ENCODE results near the gene ZNF185.

ZNF185 gene

DNA sequence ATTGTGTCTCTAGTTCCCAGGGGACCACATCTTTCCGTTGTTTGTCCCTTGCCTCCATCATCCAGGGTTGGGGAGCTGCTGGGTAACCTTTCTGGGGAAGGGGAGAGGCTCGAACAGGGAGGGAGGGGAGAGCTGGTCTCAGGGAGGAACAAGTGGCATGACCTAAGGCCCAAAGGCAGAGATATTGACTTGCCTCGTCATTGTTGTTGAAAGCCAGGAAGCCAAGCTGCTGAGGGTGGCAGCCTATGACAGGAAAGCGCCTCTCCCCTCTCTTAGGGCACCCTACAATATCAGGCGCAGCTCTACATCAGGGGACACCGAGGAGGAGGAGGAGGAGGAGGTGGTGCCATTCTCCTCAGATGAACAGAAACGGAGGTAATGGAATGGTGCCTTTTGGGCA is 20.8 kb downstream of the ZNF185 start:
- DNase-seq, result no peak

DNA sequence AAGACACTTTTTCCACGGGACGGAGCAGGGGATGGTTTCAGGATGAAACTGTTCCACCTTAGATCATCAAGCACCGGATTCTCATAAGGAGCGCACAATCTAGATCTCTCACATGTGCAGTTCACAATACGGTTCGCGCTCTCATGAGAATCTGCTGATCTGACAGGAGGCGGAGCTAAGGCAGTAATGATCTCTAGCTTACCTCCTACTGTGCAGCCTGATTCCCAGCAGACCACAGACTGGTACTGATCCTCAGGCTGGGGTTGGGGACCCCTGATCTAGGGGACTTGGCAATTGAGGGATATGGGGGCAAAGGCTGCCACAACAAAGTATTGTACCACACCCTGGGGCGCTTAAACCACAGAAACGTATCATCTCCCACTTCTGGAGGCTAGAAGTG is 25.7 kb downstream of the ZNF185 start:
- DNase-seq, result no peak

DNA sequence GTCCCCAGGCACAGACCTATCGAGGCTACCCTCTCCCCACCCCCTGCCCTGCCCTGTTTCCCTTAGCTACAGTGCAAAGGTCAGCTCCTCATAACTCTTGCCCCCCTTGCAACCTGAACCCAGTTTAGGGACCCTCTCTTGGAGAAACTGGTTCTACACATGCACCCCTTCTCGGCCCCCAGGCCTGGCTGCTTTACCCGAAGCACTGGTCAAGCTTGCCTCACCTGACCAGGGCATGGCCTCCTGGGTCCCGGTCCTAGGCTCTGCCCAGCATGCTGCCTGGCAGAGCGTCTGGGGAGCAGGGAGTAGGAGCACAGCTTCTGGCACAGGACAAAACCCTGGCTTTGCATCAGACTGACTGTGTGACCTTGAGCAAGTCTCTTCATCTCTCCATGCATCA is 28.0 kb downstream of the ZNF185 start:
- no peak for DNase-seq

DNA sequence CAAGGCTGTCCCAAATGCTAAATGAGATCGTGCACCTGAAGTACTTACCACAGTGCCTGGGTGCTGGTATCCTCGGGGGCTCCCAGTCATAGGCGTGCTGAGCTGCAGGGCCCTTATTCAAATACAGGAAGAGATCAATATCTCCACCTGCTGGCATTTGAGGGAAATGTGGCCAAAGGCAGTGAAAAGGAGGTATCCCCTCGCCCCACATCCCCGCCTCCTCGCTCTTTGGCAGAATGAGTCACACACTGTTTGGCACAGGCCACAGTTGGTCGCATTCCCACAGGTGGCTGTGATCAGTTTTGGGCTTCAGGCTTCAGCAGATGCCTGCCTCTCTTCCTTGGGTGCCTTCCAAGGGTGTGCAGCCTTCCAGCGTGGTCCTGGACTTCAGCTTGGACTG is 28.4 kb downstream of the ZNF185 start:
- DNase-seq, result peak; percentile 39

DNA sequence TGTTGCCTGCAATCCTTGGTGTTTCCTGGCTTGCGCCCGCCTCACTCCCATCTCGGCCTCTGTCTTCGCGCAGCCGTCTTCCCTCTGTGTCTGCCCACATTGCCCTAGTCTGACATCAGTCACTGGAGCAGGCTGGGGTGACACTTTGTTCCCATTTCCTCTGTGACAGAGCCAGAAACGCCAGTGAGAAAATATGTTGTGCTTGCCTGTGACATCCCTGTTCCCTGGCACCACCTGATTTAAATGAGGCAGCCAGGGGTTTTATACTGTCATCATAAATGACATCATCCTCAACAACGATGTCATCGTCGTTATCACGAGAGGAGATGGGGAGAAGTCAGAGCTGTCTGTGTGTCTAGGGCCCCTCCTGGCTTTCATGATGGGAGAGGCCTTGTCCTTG is 29.1 kb downstream of the ZNF185 start:
- DNase-seq, result no peak

DNA sequence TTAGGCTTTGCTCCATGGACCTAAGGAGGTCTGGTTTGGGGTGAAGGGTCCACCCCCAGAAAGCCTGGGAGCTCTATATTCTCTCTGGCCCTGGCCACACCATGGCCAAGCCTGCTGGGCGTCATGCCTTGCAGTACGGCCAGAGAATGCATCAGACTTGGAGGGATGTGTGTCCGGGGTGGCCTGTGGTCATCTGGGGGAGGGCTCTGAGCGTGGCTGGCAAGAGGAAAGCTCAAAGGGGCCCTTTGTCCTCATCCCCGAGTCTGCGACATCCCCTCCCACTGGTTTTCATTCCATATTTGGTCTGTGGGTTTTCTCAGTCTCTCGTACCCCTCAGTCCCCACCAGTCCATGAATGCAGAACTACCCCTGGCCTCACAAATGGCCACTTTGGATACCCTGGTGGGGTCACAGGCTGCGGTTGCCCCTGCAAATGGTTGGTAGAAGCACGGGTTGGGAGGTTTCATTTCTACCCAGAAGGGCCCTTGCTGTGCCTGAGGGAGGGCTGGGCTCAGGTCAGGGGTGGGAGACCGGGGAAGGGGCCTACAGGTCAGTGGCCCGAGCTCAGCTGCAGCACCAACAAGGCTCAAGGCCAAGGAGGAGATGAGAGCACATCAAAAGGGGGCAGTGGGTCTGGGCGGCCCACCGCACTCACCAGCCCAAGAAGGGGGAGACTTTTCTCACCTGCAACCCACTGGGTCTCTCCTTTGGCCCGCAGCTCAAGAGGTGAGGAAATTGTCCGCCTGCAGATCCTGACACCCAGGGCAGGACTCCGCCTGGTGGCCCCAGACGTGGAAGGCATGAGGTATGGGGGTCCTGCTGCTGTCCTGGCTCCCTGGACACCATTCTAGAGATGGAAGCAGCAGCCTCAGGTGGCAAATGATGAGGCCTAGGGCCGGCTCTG is 30.2 kb downstream of the ZNF185 start:
- no peak for DNase-seq

DNA sequence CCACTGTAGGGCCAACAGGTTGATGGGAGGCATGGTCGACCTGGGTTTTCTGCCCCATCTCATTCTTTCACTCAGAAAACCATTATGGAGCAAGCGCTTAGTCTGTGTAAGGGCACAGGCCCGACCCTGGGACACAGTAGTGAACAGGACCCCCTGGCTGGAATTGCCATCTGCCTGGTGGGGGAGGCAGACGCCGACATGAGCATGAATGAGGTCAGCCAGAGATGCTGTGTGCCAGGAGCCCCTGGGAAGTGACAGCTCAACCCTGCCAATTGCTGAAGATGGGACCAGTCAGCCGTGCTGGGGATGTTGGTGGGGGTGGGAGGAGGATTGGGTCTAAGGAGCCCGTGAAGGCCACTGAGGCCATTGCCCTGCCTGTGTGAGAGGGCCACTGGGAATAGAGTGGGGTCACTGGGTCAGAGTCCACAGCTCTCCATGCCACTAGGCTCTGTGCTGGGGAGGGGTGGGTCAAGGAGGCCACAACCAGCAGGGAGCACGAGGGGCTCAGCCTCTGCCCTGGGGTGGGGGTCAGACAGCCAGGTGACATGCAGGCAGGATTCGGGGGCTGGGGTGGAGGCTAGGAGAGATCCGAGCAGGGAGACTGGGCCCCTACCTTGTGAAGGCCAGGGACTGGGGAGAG is 31.0 kb downstream of the ZNF185 start:
- DNase-seq, result no peak

DNA sequence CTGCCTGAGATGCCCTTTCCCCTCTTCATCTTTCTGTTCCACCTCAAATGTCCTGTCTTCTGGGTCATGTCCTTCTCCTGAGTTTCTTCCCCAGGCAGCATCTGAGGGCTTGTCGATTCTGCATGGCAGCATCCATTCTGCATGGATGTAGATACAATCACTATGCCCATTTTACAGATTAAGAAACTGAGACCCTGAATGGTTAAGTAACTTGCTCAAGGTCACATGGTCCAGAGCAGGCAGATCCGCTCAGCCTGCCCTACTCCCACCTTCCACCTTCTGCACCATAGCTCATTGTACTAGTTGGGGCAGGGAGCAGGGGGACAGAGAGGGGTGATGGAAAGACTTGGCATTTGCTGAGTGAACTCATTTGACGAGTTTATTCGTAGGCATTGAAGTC is 32.0 kb downstream of the ZNF185 start:
- DNase-seq, result no peak

DNA sequence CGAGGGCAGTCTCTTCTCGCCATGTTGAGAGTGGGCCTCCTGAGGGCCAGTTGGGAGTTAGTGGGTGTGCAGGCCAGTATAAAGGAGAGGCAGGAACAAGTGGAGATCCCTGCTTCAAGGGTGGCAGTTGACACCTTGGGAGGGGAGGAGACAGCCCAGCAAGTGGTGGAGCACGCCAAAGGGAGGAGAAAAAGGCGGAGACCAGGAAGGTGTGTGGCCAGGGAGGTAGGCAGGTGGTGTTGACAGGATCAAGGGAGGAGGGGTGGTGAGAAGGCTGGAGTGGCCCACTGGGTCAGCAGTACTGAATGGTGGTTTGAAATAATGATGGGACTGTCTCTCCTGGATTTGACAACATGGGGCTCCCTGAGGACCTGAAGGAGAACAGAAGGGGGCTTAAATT is 32.6 kb downstream of the ZNF185 start:
- DNase-seq, result no peak

DNA sequence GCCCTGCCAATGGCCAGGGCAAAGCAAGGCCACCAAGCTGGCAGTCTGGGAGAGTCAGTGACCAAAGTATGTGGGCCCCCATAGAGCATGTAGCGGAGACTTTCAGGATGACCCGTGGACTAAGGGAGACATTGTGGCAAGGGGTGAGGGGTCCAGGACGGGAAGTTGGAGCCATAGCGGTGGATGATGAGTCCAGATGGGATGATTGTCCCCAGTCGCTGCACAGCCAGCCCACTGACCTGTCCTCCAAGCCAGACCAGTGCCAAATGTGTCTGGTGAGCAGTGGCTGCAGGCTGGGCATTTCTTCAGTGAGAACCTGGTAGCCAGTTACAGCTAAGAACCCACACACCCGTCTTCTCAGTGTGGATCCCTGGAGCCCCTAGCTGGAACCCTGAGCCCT is 34.3 kb downstream of the ZNF185 start:
- DNase-seq, result no peak

DNA sequence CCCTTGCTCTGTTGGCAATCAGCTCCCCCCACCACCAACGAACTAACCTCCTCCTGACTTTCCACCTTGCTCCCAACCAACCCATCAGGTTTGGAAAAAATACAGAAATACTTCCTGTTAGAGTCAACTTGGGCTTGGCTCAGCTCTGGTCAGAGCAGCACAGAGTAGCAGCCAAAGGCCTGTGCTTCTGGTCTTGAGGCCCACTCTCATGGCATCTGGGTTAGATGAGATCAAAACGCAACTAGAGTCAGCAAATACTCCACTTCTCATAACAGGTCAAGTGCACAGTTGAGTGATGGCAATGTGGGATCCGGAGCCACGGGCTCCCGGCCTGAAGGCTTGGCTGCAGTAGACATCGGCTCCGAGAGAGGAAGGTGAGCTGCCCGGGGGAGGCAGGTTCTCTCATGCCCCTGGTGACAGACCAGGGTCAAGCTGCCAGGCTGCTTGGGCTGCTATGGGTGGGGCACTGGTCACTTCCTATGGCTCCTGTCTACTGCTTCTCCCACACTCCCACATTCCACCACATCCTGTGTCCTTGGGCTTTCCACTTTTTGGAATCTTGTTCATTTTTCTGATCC is 34.8 kb downstream of the ZNF185 start:
- DNase-seq, result no peak

DNA sequence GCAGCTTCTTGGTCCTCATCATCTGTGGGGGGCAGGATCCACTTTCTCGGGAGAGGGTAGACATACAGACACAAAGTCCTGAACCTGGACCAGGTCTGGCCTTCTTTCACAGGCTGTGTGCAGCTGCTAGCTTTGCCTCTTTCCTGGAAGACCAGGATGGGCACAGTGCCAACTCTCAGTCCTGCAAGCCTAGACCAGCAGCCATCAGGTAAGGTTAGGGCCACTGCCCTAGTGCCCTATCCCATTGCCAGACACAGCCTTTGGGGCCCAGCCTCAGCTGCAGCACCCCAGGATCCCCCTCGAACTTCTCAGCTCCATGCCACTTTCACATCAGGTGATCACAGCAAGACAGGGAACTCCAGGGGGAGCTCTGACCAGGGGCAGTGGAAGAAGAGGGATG is 38.4 kb downstream of the ZNF185 start:
- DNase-seq, result no peak

DNA sequence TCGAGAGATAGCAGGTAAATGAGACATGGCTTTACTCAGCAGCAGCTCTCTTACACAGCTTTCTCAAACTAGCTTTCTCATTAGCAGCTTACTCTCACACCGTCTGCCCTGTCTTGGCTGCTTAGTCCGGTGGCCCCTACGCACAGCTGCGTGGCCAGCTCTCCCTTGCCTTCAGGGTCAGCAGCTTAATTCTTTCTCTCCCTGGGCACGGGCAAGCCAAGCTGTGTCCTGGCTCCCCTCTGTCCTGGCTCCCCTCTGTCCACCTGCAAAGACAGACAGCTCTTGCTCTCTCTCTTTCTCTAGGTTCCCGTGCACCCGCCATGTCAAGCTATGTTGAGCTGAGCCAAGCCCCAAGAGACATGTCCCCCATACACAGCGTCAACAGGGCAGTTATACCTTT is 39.4 kb downstream of the ZNF185 start:
- no peak for DNase-seq

DNA sequence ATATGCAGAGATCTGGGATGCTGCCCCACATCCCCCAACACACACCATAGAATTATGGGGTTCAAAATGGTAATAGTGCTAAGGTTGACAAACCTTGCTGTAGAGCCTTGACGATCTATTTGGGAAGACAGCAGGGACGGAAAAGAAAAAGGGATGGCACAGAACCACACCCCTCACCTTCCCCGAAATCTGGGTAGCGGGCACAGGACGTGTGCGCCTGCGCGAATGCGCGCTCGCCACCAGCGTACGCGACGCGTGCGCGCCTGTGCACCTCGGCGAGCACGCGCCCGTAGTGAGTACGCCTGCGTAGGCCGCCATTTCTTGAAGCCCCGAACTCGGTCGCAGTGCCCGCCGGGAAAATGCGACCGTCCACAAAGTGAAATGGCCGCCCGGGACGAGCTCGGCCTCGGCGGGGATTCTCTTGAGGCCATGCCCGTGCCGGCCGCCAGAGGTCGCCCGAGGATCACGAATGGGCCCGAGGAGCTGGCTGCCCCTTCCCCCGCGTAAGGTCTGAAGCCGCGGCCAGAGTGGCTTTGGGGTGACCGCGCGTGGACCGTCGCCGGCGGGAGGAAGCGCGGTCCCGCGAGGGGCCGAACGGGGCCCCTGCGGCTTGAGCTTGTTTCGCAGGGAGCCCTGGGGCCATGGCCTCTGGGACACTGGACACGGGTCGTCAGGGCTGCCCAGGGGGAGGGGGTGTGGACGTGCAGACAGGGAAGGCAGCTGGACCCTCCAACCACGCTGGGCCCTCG is 43.6 kb downstream of the ZNF185 start:
- peak; percentile 87 for DNase-seq

DNA sequence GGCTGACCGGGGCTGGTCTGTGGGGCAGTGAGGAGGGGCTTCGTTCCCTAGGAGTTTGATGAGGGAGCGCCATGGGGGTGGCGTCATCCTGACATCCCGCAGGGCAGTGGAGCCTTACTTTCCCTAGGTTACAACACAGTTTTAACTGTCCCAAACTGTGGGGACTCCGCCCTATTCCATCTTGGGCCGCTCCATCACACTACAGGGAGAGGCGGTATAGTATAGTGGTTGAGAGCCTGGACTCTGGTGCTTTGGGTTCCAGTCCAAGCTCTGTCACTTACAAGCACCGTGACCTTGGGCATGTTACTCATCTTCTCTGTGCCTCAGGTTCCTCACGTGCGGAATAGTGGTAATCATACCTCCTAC is 44.2 kb downstream of the ZNF185 start:
- no peak for DNase-seq

DNA sequence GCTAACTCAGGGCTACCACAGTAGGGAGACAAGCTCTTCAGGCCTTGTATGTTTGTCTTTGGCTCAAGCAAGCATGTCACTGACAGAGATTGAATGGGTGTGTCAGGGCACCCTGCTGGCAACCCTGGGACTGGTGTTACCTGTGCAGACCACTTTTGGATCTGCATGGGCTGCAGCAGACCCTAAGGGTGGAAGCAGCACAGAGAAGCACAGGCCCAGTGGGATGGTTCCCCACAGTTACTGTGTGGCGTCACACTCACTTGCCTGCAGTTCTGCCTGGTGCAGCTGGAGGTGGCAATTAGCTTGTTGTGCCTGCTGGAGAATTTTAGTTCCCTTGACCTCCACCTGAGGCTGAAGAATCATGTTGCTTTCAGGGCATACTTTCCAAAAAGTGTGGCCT is 46.0 kb downstream of the ZNF185 start:
- no peak for DNase-seq

DNA sequence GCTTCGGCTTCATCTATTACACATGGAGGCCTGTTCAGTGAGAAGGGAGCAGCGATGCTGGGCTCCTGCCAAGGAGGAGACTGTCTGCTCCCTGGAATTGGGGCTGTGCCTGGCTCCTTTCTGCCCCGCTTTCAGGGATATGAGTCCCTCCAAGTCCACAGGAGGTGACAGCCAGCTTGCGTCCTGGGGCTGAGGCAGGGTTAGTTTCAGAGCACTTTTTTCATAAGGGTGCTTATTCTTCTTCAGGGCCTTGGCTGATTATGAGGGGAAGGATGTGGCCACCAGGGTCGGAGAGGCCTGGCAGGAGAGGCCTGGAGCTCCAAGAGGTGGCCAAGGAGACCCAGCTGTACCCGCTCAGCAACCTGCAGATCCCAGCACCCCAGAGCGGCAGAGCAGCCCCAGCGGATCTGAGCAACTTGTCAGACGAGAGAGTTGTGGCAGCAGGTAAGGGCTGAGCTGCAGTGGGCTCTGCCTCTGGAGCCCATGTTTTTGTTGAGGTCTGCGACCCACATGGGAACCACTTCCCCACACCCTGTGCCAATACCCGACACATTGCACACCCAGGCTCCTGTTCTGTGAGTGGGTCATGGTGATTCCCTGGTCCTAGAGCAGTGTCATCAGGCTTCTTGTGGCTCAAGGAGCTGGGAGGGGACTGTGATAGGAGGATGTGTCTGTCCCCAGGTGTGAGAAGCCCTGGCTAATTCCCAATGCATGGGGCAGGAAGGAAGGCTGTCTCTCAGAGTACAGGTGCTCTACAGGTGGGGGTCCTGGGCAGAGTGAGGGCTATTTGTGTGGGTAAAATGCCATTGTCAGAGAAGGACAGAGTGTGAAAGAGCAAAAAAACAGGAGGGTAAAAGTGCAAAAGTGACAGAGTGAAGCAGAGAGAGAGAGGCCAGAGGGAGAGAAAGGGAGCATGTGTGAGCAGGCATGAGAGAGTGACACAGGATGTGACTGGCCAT is 47.4 kb downstream of the ZNF185 start:
- DNase-seq, result no peak

DNA sequence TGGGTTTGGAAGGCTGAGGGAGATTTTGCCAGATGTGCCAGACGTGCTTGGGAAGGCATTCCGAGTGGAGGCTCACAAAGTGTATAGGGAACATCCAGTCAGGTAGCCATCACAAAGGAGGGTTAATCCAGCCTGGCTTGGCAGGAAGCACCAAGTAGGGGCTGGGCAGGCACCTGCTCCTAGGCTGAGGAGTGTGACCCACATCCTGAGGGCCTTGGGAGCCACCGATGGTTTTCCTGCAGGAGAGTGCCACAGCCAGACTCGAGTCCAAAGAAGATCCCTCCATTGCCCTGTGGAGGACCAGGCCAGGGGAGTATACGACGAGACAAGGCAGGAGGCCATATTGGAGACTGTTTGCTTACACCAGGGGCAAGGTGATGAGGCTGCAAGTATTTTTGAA is 48.8 kb downstream of the ZNF185 start:
- no peak for DNase-seq
